ENCODE measurements around the gene METTL4.
"Not testable (repeated sequence)": the region's sequence is repeated elsewhere in the genome, so short reads cannot be mapped to it uniquely, and the experiment has no call there.

METTL4 gene

GRCh38 chr18:2559249-2559648 lies 12.1 kb downstream of the METTL4 start:
- DNase-seq, result no peak

GRCh38 chr18:2557536-2557935 lies 13.8 kb downstream of the METTL4 start:
- DNase-seq, result no peak

GRCh38 chr18:2555895-2556294 lies 15.4 kb downstream of the METTL4 start:
- no peak for DNase-seq

- DNase-seq, result no peak
These were observed 16.6 kb downstream of the METTL4 start for GRCh38 chr18:2554696-2555095.

GRCh38 chr18:2551425-2551824 lies 19.9 kb downstream of the METTL4 start:
- no peak for DNase-seq

- no peak for DNase-seq
These were observed 21.8 kb downstream of the METTL4 start for GRCh38 chr18:2549462-2549861.

GRCh38 chr18:2547477-2548087 lies 23.7 kb downstream of the METTL4 start:
- DNase-seq, result no peak

- DNase-seq, result no peak
These were observed 26.1 kb downstream of the METTL4 start for GRCh38 chr18:2545155-2545554.

GRCh38 chr18:2541925-2542563 lies 29.3 kb downstream of the METTL4 start:
- DNase-seq, result peak; percentile 4

- no peak for DNase-seq
These were observed 30.7 kb downstream of the METTL4 start for GRCh38 chr18:2540575-2540974.

GRCh38 chr18:2538844-2539243 lies 32.5 kb downstream of the METTL4 start:
- peak; percentile 18 for DNase-seq

- no peak for DNase-seq
These were observed 33.1 kb downstream of the METTL4 start for GRCh38 chr18:2538236-2538635.

- no peak for DNase-seq
These were observed 34.0 kb downstream of the METTL4 start for GRCh38 chr18:2537296-2537695.

- no peak for DNase-seq
These were observed 34.8 kb downstream of the METTL4 start for GRCh38 chr18:2536493-2536892.

GRCh38 chr18:2536063-2536462 lies 35.2 kb downstream of the METTL4 start:
- DNase-seq, result no peak

GRCh38 chr18:2535419-2535910 lies 35.8 kb downstream of the METTL4 start:
- no peak for DNase-seq

GRCh38 chr18:2534906-2535305 lies 36.4 kb downstream of the METTL4 start:
- peak; percentile 96 for DNase-seq

GRCh38 chr18:2532797-2533196 lies 38.5 kb downstream of the METTL4 start:
- DNase-seq, result no peak

- DNase-seq, result no peak
These were observed 39.6 kb downstream of the METTL4 start for GRCh38 chr18:2531751-2532150.

- DNase-seq, result no peak
These were observed 42.2 kb downstream of the METTL4 start for GRCh38 chr18:2529154-2529553.

GRCh38 chr18:2526329-2526728 lies 45.0 kb downstream of the METTL4 start:
- DNase-seq, result no peak

GRCh38 chr18:2524794-2525198 lies 46.5 kb downstream of the METTL4 start:
- DNase-seq, result not testable (repeated sequence)

GRCh38 chr18:2522112-2522511 lies 49.2 kb downstream of the METTL4 start:
- peak; percentile 72 for DNase-seq

GRCh38 chr18:2518473-2518872 lies 52.8 kb downstream of the METTL4 start:
- DNase-seq, result no peak
